HG03558 (cell line): ENCODE results near the gene SLC16A12.
"Not testable (repeated sequence)": the region's sequence is repeated elsewhere in the genome, so short reads cannot be mapped to it uniquely, and the experiment has no call there.

Source experiments
- ATAC-seq: cut with Tn5 transposase; IDR thresholded peaks from one replicate; pipeline ENCODE4 v1.9.1; 2021; ENCODE audit warnings: moderate number of reproducible peaks; ENCODE audit not compliant: unreplicated experiment; ENCODE audit errors: extremely low read depth

Gene SLC16A12

DNA sequence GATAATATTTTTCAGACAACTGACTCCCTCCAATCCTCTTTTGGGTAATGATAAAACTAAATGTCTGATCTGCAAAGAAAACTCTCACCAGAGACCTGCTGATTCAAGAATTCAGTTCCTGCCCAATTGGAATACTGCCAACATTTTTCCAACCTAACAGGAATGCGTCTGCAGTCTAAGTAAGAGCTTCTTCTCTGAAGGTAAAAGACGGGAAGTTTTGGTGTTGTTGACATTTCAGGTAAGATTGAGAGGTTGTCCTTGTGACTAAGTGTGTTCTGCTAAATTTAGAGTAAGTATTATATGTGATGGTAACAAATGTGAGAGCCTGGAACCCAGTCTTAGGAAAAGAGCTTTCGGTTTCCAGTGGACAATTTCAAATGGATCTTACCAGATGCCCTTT, 103.4 kb downstream of the SLC16A12 start:
- ATAC-seq, result no peak

- ATAC-seq, result no peak
Measured at GRCh38 chr10:89428877-89429276, 106.5 kb downstream of the SLC16A12 start.

DNA sequence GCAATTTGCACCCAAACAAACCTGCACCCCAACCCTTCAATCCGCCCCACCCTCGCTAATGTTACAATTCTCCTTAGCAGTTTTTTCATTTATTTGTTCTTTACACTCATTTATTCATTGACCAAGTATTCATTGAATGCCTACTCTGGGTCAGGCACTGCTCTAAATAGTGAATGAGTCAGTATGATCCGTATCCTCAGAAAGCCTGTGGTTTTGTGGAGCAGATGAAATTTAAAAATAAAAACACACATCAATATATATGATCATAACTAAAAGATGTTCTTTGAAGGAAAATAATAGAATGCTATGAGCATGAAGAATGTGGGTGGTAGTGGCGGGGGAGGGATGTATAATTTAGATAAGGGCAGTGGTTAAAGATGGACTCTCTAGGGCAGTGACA, 107.8 kb downstream of the SLC16A12 start:
- ATAC-seq, result no peak

GRCh38 chr10:89426230-89426868, 109.0 kb downstream of the SLC16A12 start:
- no peak for ATAC-seq

DNA sequence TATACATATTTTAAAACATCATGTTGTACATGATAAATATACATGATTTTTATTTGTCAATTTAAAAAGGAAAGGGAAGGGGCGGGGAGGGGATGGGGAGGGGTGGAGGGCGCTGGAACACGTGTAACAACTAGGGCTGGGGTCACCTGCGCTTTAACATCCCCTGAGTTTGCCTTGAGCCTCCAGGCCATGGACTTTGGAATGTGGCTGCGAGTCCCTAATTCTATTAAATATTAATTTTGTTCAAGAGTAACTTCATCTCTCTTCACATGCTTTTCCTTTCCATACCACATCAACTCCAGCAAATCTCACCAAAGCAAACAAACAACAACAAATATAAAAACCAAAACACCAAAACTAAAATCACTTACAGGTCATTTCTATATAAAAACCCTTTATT, 110.4 kb downstream of the SLC16A12 start:
- ATAC-seq, result no peak

DNA sequence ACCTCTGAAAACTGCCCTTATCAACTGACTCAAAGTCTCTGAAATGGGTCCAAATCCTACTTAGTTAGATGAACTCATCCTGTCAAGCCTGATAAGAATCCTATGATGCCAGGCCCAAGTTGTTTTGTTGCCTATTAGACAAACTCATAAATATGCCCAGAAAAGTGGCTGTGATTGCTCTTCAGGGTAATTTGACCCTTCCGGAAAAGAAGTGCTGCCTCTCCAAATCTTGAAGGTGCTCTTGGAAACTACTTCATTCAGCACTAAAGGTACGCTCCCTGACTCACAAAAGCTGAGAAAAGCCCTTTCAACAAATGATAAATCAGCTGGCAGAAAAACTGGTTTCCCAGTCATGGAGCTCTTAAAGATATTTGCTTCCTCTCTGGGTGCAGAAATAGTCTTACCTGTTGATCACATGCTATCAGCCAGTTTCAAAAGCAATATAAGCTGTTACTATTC, 114.3 kb downstream of the SLC16A12 start:
- ATAC-seq, result no peak

DNA sequence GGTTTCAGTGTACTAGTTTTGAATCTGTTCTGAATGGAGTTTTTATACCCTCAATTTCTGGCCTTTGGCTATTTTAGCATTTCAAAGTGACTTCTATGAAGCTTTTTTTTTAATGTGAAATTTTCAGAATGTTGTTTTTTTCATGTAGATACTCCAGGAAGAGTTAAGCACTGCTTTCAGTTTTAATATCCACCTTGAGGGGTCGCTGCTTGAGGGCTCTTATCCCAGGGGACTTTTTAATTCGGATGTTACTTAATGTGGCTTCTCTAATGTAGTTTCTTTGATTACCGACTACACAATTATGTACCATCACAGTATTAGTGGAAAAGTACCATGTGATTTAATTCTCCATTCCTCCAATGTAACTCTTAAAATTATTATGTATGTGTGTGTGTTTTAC, 115.8 kb downstream of the SLC16A12 start:
- ATAC-seq, result no peak

GRCh38 chr10:89416465-89416864, 118.9 kb downstream of the SLC16A12 start:
- no peak for ATAC-seq

DNA sequence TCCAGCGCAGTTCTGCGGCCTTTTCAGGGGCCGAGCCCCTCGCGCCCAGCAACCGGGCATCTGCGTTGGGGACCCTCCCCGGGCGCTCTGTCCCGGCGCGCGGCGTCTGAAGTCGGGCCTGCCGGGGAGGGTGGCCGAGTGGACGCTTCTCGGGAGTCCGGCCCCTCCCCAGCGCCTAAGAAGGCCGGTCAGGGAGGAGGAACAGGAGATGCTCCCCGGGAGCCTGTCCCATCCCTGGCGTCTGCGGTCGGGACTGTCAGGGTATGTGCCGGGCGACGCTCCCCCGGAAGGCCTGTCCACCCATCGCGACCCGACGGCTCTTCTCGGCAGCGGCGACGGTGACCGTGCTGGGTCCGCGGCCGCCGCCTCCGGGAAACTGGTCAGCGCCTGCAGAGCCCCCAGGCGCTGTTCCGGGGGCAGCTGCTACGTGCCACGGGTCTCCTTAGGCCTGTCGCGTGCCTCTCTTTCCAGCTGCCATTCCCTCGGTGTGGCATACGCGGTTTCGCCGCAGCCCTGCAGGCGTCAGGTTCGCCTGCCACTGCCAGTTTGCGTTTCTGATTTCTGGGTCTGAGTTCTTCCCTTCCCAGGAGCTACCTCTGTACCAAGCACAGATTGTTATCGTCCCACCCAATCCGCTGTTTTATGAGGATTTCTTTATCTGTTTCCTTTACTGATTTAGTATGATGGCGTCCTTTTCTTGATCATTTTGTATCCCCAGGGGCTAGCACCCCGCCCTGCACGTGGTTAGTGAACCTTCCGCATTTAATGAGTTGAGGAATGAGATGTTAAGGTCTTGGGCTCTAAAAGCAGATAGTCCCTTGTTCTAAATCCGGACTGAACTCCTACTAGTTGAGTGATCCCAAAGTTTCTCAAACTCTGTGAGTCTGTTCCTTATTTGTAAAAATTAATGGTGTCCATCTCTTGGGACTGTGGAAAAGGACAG, 120.2 kb downstream of the SLC16A12 start:
- ATAC-seq, result peak; percentile 12

DNA sequence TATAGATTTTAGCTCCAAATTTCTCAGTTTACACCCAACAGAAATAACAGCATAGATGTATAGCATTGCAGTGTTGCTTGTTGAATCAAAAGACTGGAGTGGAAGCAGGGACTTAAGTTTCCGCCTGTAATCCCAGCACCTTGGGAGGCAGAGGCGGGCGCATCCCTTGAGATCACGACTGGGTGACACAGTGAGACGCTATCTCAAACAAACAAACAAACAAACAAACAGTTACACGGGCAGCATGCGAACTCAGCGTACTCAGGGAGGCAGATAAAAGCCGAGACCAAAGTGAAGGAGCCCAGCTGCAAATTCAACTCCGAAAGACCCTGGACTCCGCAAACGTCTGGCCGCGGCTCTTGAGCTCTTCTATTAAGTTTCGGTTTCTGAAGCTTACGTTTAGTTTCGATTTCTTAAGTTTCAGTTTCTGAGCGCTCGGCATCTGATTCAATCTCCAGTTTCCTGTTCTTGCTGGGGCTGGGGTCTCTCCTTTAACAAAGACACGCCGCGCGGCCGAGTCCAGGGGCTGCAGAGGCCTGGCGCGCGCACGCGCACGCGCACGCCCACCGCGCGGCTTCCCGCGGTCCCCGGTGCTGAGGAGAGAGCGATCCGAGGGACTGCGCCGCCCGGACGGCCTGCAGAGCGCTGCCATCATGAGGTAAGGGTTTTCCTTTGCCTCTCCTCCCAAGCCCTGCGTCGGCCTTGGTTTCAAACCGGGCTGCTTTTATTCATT, 121.1 kb downstream of the SLC16A12 start, which contains the start of gene IFIT5:
IFIT5 (plus strand) TSS at position 423 of the 733 bp plus-strand sequence; CDS start at position 654, 231 bp downstream.
- ATAC-seq, result peak; percentile 55

DNA sequence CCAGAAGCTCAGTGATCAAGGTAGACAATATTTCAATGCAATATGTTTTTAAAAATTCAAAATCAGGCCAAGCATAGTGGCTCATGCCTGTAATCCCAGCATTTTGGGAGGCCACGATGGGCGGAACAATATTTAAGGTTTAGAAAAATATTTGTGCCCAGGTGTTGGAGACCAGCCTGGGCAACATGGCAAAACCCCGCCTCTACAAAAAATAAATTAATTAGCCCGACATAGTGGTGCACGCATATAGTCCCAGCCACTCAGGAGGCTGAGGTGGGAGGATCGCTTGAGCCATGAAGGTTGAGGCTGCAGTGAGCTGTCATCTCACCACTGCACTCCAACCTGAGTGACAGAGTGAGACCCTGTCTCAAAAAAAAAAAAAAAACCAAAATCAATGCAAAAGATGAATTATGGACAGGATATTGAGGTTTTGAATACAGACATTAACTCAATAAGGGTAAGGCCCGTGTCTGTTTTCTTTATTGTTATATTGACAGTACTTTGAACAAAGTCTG, 121.9 kb downstream of the SLC16A12 start:
- no peak for ATAC-seq

DNA sequence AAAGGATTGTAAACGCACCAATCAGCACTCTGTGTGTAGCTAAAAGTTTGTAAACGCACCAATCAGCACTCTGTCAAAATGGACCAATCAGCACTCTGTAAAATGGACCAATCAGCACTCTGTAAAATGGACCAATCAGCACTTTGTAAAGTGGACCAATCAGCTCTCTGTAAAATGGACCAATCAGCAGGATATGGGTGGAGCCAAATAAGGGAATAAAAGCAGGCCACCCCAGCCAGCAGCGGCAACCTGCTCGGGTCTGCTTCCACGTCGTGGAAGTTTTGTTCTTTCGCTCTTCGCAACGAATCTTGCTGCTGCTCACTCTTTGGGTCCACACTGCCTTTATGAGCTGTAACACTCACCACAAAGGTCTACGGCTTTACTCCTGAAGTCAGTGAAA, 123.1 kb downstream of the SLC16A12 start:
- not testable (repeated sequence) for ATAC-seq

GRCh38 chr10:89411135-89411534, 124.3 kb downstream of the SLC16A12 start:
- not testable (repeated sequence) for ATAC-seq

GRCh38 chr10:89410551-89410950, 124.8 kb downstream of the SLC16A12 start:
- ATAC-seq, result not testable (repeated sequence)

DNA sequence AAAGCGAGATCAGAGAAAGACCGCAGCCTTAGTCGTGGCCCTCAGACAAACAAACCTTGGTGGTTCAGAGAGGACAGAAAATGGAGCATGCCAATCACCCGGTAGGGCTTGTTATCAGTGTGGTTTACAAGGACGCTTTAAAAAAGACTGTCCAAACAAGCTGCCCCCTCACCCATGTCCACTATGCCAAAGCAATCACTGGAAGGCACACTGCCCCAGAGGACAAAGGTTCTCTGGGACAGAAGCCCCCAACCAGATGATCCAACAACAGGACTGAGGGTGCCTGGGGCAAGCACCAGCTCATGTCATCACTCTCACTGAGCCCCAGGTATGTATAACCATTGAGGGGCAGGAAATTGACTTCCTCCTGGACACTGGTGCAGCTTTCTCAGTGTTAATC, 126.1 kb downstream of the SLC16A12 start:
- not testable (repeated sequence) for ATAC-seq

DNA sequence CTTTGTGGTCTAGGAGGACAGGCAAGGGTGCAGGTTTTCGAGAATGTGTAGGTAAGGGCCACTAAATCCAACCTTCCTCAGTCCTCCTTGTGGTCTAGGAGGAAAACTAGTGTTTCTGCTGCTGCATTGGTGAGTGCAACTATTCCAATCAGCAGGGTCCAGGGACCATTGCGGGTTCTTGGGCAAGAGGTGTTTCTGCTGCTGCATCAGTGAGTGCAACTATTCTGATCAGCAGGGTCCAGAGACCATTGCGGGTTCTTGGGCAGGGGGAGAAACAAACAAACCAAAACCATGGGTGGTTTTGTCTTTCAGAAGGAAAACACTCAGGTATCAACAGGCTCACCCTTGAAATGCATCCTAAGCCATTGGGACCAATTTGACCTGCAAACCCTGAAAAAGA, 127.6 kb downstream of the SLC16A12 start:
- ATAC-seq, result not testable (repeated sequence)

- not testable (repeated sequence) for ATAC-seq
Measured at GRCh38 chr10:89406178-89406577, 129.2 kb downstream of the SLC16A12 start.

DNA sequence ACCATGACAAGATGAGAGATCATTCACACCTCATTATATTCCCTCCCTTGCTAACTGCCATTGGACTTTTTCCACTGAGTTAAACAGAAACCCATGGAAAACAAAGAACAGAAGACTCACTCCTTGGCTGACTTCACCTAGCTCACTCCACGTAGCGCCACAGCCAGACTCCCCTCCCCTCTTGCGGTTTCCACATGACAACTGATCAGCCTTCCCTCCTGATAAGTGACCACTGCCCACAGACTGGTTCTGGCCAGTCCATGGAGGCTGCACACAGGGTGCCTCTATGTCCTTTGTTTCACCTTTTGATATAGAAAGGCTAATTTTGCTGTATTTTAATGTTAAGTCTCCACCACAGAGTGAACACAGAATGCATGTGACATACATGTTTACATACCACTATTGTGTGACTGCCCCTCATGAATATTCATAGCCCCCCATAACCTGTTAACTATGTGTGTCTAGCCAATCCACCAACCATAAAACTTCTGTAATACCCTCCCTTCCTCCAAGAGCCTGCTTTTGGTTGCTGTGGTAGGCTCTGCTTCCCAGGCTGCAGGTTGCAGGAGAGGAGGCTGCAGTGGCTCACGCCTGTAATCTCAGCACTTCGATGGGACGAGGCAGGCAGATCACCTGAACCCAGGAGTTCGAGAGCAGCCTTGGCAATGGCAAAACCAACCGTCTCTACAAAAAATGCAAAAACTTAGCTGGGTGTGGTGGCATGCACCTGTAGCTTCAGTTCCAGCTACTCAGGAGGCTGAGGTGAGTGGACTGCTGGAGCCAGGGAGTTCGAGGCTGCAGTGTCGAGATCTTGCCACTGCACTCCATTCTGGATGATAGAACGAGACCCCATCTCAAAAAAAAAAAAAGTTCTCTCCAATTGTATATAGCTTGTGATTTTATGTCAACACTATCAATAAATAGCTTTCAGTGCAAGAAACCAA, 131.0 kb downstream of the SLC16A12 start:
- no peak for ATAC-seq

GRCh38 chr10:89403043-89403442, 132.4 kb downstream of the SLC16A12 start:
- no peak for ATAC-seq
